ENCODE results near the gene IGFLR1.

Gene IGFLR1

GRCh38 chr19:35723671-35724070, 18.6 kb downstream of the IGFLR1 start:
- no peak for DNase-seq

- no peak for DNase-seq
Measured at GRCh38 chr19:35722897-35723296, 19.4 kb downstream of the IGFLR1 start.

- no peak for DNase-seq
Measured at GRCh38 chr19:35722461-35722860, 19.8 kb downstream of the IGFLR1 start.

DNA sequence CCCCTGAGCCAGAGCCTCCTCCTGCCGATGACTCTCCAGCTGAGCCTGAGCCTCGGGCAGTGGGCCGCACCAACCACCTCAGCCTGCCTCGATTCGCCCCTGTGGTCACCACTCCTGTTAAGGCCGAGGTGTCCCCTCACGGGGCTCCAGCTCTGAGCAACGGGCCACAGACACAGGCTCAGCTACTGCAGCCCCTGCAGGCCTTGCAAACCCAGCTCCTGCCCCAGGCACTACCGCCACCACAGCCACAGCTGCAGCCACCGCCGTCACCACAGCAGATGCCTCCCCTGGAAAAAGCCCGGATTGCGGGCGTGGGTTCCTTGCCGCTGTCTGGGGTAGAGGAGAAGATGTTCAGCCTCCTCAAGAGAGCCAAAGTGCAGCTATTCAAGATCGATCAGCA, 20.9 kb downstream of the IGFLR1 start:
- DNase-seq: no peak

DNA sequence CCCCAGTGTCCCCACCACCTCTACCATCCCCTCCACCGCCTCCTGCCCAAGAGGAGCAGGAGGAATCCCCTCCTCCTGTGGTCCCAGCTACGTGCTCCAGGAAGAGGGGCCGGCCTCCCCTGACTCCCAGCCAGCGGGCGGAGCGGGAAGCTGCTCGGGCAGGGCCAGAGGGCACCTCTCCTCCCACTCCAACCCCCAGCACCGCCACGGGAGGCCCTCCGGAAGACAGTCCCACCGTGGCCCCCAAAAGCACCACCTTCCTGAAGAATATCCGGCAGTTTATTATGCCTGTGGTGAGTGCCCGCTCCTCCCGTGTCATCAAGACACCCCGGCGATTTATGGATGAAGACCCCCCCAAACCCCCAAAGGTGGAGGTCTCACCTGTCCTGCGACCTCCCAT, 21.6 kb downstream of the IGFLR1 start:
- no peak for DNase-seq

- no peak for DNase-seq
Measured at GRCh38 chr19:35720163-35720524, 22.1 kb downstream of the IGFLR1 start.

GRCh38 chr19:35719402-35720162, 22.7 kb downstream of the IGFLR1 start:
- no peak for DNase-seq

- DNase-seq: no peak
Measured at GRCh38 chr19:35718345-35719041, 23.8 kb downstream of the IGFLR1 start.

DNA sequence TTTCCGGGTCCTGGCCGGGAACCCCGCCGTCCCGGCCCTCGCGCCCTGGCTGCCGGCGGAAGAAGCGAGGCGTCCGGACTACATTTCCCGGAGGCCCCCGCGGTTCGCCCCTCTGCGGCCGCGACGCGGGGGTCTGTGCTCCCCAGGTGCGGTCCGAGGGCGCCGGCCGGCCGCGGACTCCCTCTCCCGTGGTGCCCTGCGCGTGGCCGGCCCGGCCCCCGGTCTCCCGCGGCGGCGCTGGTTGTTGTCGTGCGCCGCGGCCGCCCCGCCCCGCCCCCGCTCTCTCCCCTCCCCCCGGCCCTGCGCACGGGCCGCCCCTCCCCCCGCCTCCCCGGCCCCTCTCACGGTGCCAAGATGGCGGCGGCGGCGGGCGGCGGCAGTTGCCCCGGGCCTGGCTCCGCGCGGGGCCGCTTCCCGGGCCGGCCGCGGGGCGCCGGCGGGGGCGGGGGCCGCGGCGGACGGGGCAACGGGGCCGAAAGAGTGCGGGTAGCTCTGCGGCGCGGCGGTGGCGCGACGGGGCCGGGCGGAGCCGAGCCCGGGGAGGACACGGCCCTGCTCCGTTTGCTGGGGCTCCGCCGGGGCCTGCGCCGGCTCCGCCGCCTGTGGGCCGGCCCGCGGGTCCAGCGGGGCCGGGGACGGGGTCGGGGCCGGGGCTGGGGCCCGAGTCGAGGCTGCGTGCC, 24.4 kb downstream of the IGFLR1 start, which contains the start of gene KMT2B:
KMT2B (plus strand) TSS at position 339 of the 680 bp plus-strand sequence; CDS start at position 355, 16 bp downstream.
- DNase-seq: peak; percentile 96 to 98

GRCh38 chr19:35716801-35717664, 25.2 kb downstream of the IGFLR1 start:
- DNase-seq: peak; percentile 83 to 87

DNA sequence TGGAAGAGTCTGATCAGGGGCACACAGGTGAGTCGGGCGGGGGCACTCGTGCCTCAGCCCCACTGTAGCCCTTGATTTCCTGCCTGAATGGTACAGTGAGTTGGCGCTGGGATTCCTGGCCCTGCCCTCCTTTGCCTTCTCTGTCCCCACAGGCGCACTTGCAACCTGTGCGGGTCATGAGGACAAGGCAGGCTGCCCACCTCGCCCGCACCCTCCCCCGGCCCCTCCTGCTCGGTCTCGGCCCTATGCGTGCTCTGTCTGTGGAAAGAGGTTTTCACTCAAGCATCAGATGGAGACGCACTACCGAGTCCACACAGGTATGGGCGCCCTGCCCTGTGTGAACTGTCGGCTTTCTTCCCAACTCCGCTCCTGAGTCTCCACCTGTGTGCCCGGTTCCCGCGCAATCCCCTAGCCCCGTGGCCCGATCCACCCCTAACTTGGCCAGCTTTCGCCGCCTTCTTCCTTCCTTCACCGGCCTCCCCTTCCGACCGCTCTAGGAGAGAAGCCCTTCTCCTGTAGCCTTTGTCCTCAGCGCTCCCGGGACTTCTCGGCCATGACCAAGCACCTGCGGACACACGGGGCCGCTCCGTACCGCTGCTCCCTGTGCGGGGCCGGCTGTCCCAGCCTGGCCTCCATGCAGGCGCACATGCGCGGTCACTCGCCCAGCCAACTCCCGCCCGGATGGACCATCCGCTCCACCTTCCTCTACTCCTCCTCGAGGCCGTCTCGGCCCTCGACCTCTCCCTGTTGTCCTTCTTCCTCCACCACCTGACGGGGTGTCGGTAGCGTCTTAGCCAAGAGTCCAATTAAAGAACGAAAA, 26.1 kb downstream of the IGFLR1 start:
- DNase-seq: no peak

GRCh38 chr19:35715355-35715809, 26.9 kb downstream of the IGFLR1 start:
- DNase-seq: no peak

GRCh38 chr19:35714601-35715354, 27.5 kb downstream of the IGFLR1 start:
- no peak for DNase-seq

GRCh38 chr19:35713904-35714495, 28.3 kb downstream of the IGFLR1 start:
- no peak for DNase-seq

DNA sequence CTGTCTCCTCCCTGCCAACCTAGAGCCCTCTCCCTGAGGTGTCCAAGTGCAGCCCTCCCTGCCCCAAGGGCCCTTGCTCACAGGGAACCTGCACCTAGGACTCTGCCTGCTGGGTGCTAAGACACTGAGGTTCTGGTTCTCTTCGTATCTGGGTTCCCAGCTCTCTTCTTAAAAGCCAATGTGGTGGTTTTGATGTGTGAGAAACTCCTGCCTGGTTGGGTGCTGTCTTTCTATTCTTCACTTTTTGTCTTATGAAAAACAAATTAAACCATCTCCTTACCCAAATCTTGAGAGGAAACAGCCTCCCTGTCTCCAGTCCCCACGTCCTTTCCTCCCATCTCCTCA, 28.8 kb downstream of the IGFLR1 start:
- DNase-seq: no peak

- no peak for DNase-seq
Measured at GRCh38 chr19:35712567-35713505, 29.4 kb downstream of the IGFLR1 start.

- DNase-seq: no peak
Measured at GRCh38 chr19:35710784-35711723, 31.2 kb downstream of the IGFLR1 start.

GRCh38 chr19:35708391-35708790, 33.9 kb downstream of the IGFLR1 start:
- DNase-seq: no peak

All from NCI-H1930 (cell line).